ENCODE measurements around the gene POC5. TPM values are rescaled to one million over a fixed set of nuclear protein-coding genes. Genes with fewer than 3 reads are reported as not detected.
A peak's percentile ranks its signal among the peaks of the same experiment; 100 is the strongest.

The POC5 gene
- total RNA-seq, 3 donors from 2014 or later (not counting 1 experiment from before 2014, with no cell fraction given), result 12.4 to 16.6 (median 12.5) TPM

- ATAC-seq, result no peak
- no peak for TF ChIP-seq CTCF (IDR thresholded peaks at IDR 0.05)
- Mint-ChIP-seq H3K27me3 (ENCODE audit: low read depth in 2 of 2) (no peaks in the 10 kb centered on the region), H3K27ac (peak overlapping the region in 1 of 2 donors; percentile 33), H3K9me3 (no peaks in the 10 kb centered on the region), H3K36me3 (no peaks in the 10 kb centered on the region), H3K4me3 (no peak overlapping the region), H3K4me1 (peaks cover 24 to 29% of the 10 kb centered on the region in 2 donors)
- H3K9me3 ChIP-seq (ENCODE audit: control insufficient read depth, insufficient read depth, low read length), result no peaks in the 10 kb centered on the region
- WGBS (ENCODE audit: insufficient coverage), result no CpG with 5 or more reads among the region's 1 CpG
- H3K4me1 ChIP-seq (ENCODE audit: control insufficient read depth, insufficient read depth, low read length), result no peaks in the 10 kb centered on the region
- intact Hi-C loops (cut with micrococcal nuclease), result no loop called here
- no peaks in the 10 kb centered on the region for H3K27me3 ChIP-seq (ENCODE audit: control insufficient read depth, insufficient read depth, low read length)
- H3K27ac ChIP-seq (ENCODE audit: low read length), result no peak overlapping the region
- H3K4me3 ChIP-seq (ENCODE audit: low read length), result no peak overlapping the region
- DNase-seq, result no peak
- peaks cover 11% of the 10 kb centered on the region for H3K36me3 ChIP-seq (ENCODE audit: control insufficient read depth, insufficient read depth, low read length)
Observed at GRCh38 chr5:75710637-75711036, 6.6 kb downstream of the POC5 start.

GRCh38 chr5:75707911-75708509 lies 9.2 kb downstream of the POC5 start:
- peaks cover under 1% of the 10 kb centered on the region for H3K36me3 Mint-ChIP-seq
- intact Hi-C loops (cut with micrococcal nuclease), result no loop called here
- H3K9me3 Mint-ChIP-seq, result no peaks in the 10 kb centered on the region
- no peaks in the 10 kb centered on the region for H3K27me3 ChIP-seq (ENCODE audit: control insufficient read depth, insufficient read depth, low read length)
- no peaks in the 10 kb centered on the region for H3K9me3 ChIP-seq (ENCODE audit: control insufficient read depth, insufficient read depth, low read length)
- no peak overlapping the region for H3K27ac ChIP-seq (ENCODE audit: low read length)
- WGBS (ENCODE audit: insufficient coverage), result no CpG with 5 or more reads among the region's 1 CpG
- H3K4me3 Mint-ChIP-seq, result no peak overlapping the region
- no peak for TF ChIP-seq CTCF (IDR thresholded peaks at IDR 0.05)
- H3K27me3 Mint-ChIP-seq (ENCODE audit: low read depth in 2 of 2), result no peaks in the 10 kb centered on the region
- no peak overlapping the region for H3K27ac Mint-ChIP-seq
- peaks cover 3 to 10% of the 10 kb centered on the region in 2 donors for H3K4me1 Mint-ChIP-seq
- H3K36me3 ChIP-seq (ENCODE audit: control insufficient read depth, insufficient read depth, low read length), result peaks cover 27% of the 10 kb centered on the region
- no peaks in the 10 kb centered on the region for H3K4me1 ChIP-seq (ENCODE audit: control insufficient read depth, insufficient read depth, low read length)
- DNase-seq (no peak), ATAC-seq (no peak)
- H3K4me3 ChIP-seq (ENCODE audit: low read length), result no peak overlapping the region

GRCh38 chr5:75706775-75707174 lies 10.5 kb downstream of the POC5 start:
- Histone ChIP-seq H3K27ac (ENCODE audit: low read length) (no peak overlapping the region), H3K36me3 (ENCODE audit: control insufficient read depth, insufficient read depth, low read length) (peaks cover 38% of the 10 kb centered on the region), H3K4me1 (ENCODE audit: control insufficient read depth, insufficient read depth, low read length) (no peaks in the 10 kb centered on the region), H3K27me3 (ENCODE audit: control insufficient read depth, insufficient read depth, low read length) (no peaks in the 10 kb centered on the region), H3K9me3 (ENCODE audit: control insufficient read depth, insufficient read depth, low read length) (no peaks in the 10 kb centered on the region), H3K4me3 (ENCODE audit: low read length) (no peak overlapping the region)
- Mint-ChIP-seq H3K9me3 (no peaks in the 10 kb centered on the region), H3K4me1 (peaks cover 0 to 16% of the 10 kb centered on the region in 2 donors), H3K4me3 (no peak overlapping the region), H3K27ac (no peak overlapping the region), H3K36me3 (peaks cover 9% of the 10 kb centered on the region), H3K27me3 (ENCODE audit: low read depth in 2 of 2) (no peaks in the 10 kb centered on the region)
- 95% methylated on average over 3 of the region's 3 CpGs for WGBS (ENCODE audit: insufficient coverage)
- intact Hi-C loops (cut with micrococcal nuclease), result no loop called here
- no peak for ATAC-seq
- no peak for TF ChIP-seq CTCF (IDR thresholded peaks at IDR 0.05)
- no peak for DNase-seq

GRCh38 chr5:75706016-75706415 lies 11.2 kb downstream of the POC5 start:
- H3K36me3 ChIP-seq (ENCODE audit: control insufficient read depth, insufficient read depth, low read length), result peaks cover 38% of the 10 kb centered on the region
- H3K36me3 Mint-ChIP-seq, result peaks cover 9% of the 10 kb centered on the region
- 86% methylated on average over 1 of the region's 1 CpG for WGBS (ENCODE audit: insufficient coverage)
- no peak for DNase-seq
- no peak overlapping the region for H3K27ac ChIP-seq (ENCODE audit: low read length)
- intact Hi-C loops (cut with micrococcal nuclease), result no loop called here
- no peaks in the 10 kb centered on the region for H3K27me3 ChIP-seq (ENCODE audit: control insufficient read depth, insufficient read depth, low read length)
- no peaks in the 10 kb centered on the region for H3K27me3 Mint-ChIP-seq (ENCODE audit: low read depth in 2 of 2)
- TF ChIP-seq CTCF (IDR thresholded peaks at IDR 0.05), result no peak
- no peaks in the 10 kb centered on the region for H3K9me3 Mint-ChIP-seq
- no peak overlapping the region for H3K4me3 ChIP-seq (ENCODE audit: low read length)
- H3K27ac Mint-ChIP-seq, result no peak overlapping the region
- no peaks in the 10 kb centered on the region for H3K4me1 ChIP-seq (ENCODE audit: control insufficient read depth, insufficient read depth, low read length)
- no peaks in the 10 kb centered on the region for H3K9me3 ChIP-seq (ENCODE audit: control insufficient read depth, insufficient read depth, low read length)
- ATAC-seq, result no peak
- H3K4me1 Mint-ChIP-seq, result peaks cover 0 to 16% of the 10 kb centered on the region in 2 donors
- no peak overlapping the region for H3K4me3 Mint-ChIP-seq

Measured in natural killer cell (primary cell).